NB4 (cell line): ENCODE measurements around the gene GSTCD.
"Not testable (repeated sequence)": the region's sequence is repeated elsewhere in the genome, so short reads cannot be mapped to it uniquely, and the experiment has no call there.

Experiments
- DNase-seq: peaks from one replicate; pipeline ENCODE4 v3.0.0; 2010; ENCODE audit warnings: low read depth
- H3K4me3 ChIP-seq: one replicate; pipeline ENCODE4 v1.5.1; 2011; ENCODE audit warnings: mild to moderate bottlenecking, low read depth, low read length, moderate library complexity
- CTCF ChIP-seq: IDR thresholded peaks from one replicate; pipeline ENCODE4 v1.5.1; 2012; ENCODE audit warnings: low read depth, low read length
- MAX ChIP-seq: IDR thresholded peaks from 2 replicates; pipeline ENCODE4 v1.6.1; 2011; ENCODE audit warnings: low read depth, low read length
- MYC ChIP-seq: IDR thresholded peaks from 2 replicates; pipeline ENCODE4 v1.6.1; 2011; ENCODE audit warnings: low read depth, low read length
- POLR2A ChIP-seq: IDR thresholded peaks from 2 replicates; pipeline ENCODE4 v1.6.1; 2011; ENCODE audit warnings: mild to moderate bottlenecking; ENCODE audit not compliant: insufficient read length; ENCODE audit errors: extremely low read depth

Gene GSTCD

GRCh38 chr4:105851196-105851595 lies 142.6 kb downstream of the GSTCD start:
- DNase-seq = no peak
- no peak overlapping the region for H3K4me3 ChIP-seq
- TF ChIP-seq POLR2A (no peak), CTCF (no peak), MAX (no peak)

- H3K4me3 ChIP-seq, DNase-seq: not testable (repeated sequence)
These were observed 143.6 kb downstream of the GSTCD start for GRCh38 chr4:105852230-105852629.

- DNase-seq = no peak
- TF ChIP-seq MAX (no peak), POLR2A (no peak), MYC (no peak), CTCF (no peak)
- H3K4me3 ChIP-seq = no peak overlapping the region
These were observed 150.0 kb downstream of the GSTCD start for GRCh38 chr4:105858466-105859040.

GRCh38 chr4:105859233-105859632 lies 150.6 kb downstream of the GSTCD start:
- no peak overlapping the region for H3K4me3 ChIP-seq
- TF ChIP-seq CTCF = no peak
- no peak for TF ChIP-seq POLR2A
- no peak for TF ChIP-seq MAX
- TF ChIP-seq MYC = no peak
- no peak for DNase-seq

GRCh38 chr4:105870963-105871362 lies 162.4 kb downstream of the GSTCD start:
- no peak overlapping the region for H3K4me3 ChIP-seq
- TF ChIP-seq POLR2A = no peak
- no peak for TF ChIP-seq MYC
- no peak for TF ChIP-seq MAX
- no peak for TF ChIP-seq CTCF
- no peak for DNase-seq

- no peak for DNase-seq
These were observed 163.4 kb downstream of the GSTCD start for GRCh38 chr4:105871997-105872396.

More at GRCh38 chr4:105871997-105872396, 163.4 kb downstream of the GSTCD start:
- TF ChIP-seq CTCF = no peak
- TF ChIP-seq MAX = no peak
- TF ChIP-seq MYC = no peak
- no peak for TF ChIP-seq POLR2A
- no peak overlapping the region for H3K4me3 ChIP-seq
